ENCODE results near the gene ACOXL. TPM values are rescaled to one million over a fixed set of nuclear protein-coding genes. Genes with fewer than 3 reads are reported as not detected.

ACOXL gene
- total and polyA plus RNA-seq, 9 of the 15 experiments (the other 6 are each of a cell fraction or from before 2014, with no cell fraction given): 0.31 to 0.56 TPM; not detected in 7

- TF ChIP-seq CHD7 (IDR thresholded peaks at IDR 0.05; ENCODE audit: low read depth, low read length): no peak
- TF ChIP-seq THAP7 (CRISPR knock-in tag; IDR thresholded peaks at IDR 0.05): no peak
- no peak for TF ChIP-seq KLF16 (IDR thresholded peaks at IDR 0.05)
- TF ChIP-seq HNRNPL (IDR thresholded peaks at IDR 0.05; ENCODE audit: low read depth, low read length): no peak
- no peak for TF ChIP-seq ZNF449 (CRISPR knock-in tag; IDR thresholded peaks at IDR 0.05)
- TF ChIP-seq HOMEZ (CRISPR knock-in tag; IDR thresholded peaks at IDR 0.05): no peak
Measured at GRCh38 chr2:110766291-110766690, 33.9 kb downstream of the ACOXL start (continued).

All from K562 (cell line).